HepG2 (cell line): ENCODE data around the gene CEACAM16. TPM values are rescaled to one million over a fixed set of nuclear protein-coding genes. Genes with fewer than 3 reads are reported as not detected.

ENCODE experiments used
- BCL6 ChIP-seq: IDR thresholded peaks from 2 replicates; pipeline ENCODE4 v1.6.1; 2016; ENCODE audit warnings: missing genetic modification reagents, missing compliant biosample characterization
- BRD4 ChIP-seq: sonication (generic); formaldehyde crosslinking; IDR thresholded peaks from 2 replicates; pipeline ENCODE4 v1.4.0; 2020; ENCODE audit warnings: missing genetic modification reagents
- DMAP1 ChIP-seq: IDR thresholded peaks from 2 replicates; pipeline ENCODE4 v1.6.1; 2016
- FOXA3 ChIP-seq: IDR thresholded peaks from 2 replicates; pipeline ENCODE4 v1.6.1; 2016; ENCODE audit warnings: missing genetic modification reagents, missing compliant biosample characterization
- IKZF4 ChIP-seq: sonication (generic); formaldehyde crosslinking; IDR thresholded peaks from 2 replicates; pipeline ENCODE4 v1.5.1; 2020; ENCODE audit warnings: borderline replicate concordance, mild to moderate bottlenecking, low read depth, missing genetic modification reagents; ENCODE audit errors: not compliant biosample characterization
- MAX ChIP-seq: IDR thresholded peaks from 2 replicates; pipeline ENCODE4 v1.6.1; 2012; ENCODE audit warnings: inconsistent platforms
- MED8 ChIP-seq: sonication (generic); formaldehyde crosslinking; IDR thresholded peaks from 2 replicates; pipeline ENCODE4 v1.8.1; 2023; ENCODE audit warnings: mild to moderate bottlenecking, missing genetic modification reagents; ENCODE audit not compliant: insufficient replicate concordance
- MIXL1 ChIP-seq: IDR thresholded peaks from 2 replicates; pipeline ENCODE4 v1.6.1; 2016
- NBN ChIP-seq: fragments of 450-650 bp; conservative IDR thresholded peaks from 2 replicates; pipeline ENCODE4 v1.6.1; 2017
- NR2F2 ChIP-seq: IDR thresholded peaks from 2 replicates; pipeline ENCODE4 v1.6.1; 2012; ENCODE audit warnings: low read depth, inconsistent platforms, borderline replicate concordance
- PHF21A ChIP-seq: sonication (generic); formaldehyde crosslinking; IDR thresholded peaks from 2 replicates; pipeline ENCODE4 v1.5.0; 2020; ENCODE audit warnings: mild to moderate bottlenecking, missing genetic modification reagents
- ZMYM4 ChIP-seq: sonication (generic); formaldehyde crosslinking; IDR thresholded peaks from 2 replicates; pipeline ENCODE4 v1.8.1; 2023; ENCODE audit warnings: mild to moderate bottlenecking, missing genetic modification reagents
- ZNF280B ChIP-seq: sonication (generic); formaldehyde crosslinking; IDR thresholded peaks from 2 replicates; pipeline ENCODE4 v1.5.0; 2020; ENCODE audit warnings: missing genetic modification reagents, mild to moderate bottlenecking, borderline replicate concordance
- ZNF446 ChIP-seq: sonication (generic); formaldehyde crosslinking; IDR thresholded peaks from 2 replicates; pipeline ENCODE4 v1.5.0; 2020; ENCODE audit warnings: mild to moderate bottlenecking, missing genetic modification reagents
- ZNF567 ChIP-seq: sonication (generic); formaldehyde crosslinking; IDR thresholded peaks from 2 replicates; pipeline ENCODE4 v1.8.1; 2023; ENCODE audit warnings: mild to moderate bottlenecking, missing genetic modification reagents, borderline replicate concordance
- ZNF781 ChIP-seq: sonication (generic); formaldehyde crosslinking; IDR thresholded peaks from 2 replicates; pipeline ENCODE4 v1.5.1; 2020; ENCODE audit warnings: borderline replicate concordance, mild to moderate bottlenecking, missing genetic modification reagents; ENCODE audit errors: not compliant biosample characterization
- ZNF839 ChIP-seq: sonication (generic); formaldehyde crosslinking; IDR thresholded peaks from 2 replicates; pipeline ENCODE4 v1.4.0; 2020; ENCODE audit warnings: missing genetic modification reagents, mild to moderate bottlenecking, borderline replicate concordance
- polyA plus RNA-seq, 8 experiments: library from polyadenylated mRNA; depleted of rRNA in 3 of 8; stranded (reverse) in 7 of 8; unstranded in 1 of 8; fragments of >200 nt; fragmentation: Illumina TruSeq in 4 of 8; extraction: Trizol in 4 of 8; gene quantifications; 2 replicates each; pipeline versions ENCODE4 v1.2.1 to v1.2.3, GENCODE V29; 2011 to 2016; ENCODE audit warnings: low read depth in 4 of 8, missing spikeins in 1 of 8, mixed read lengths in 1 of 8; ENCODE audit not compliant: insufficient read depth in 1 of 8
- total RNA-seq, 5 experiments: library from RNA; depleted of rRNA; stranded (reverse); fragments of >200 nt; fragmentation: Illumina TruSeq; extraction: Trizol; gene quantifications; 2 replicates each; pipeline ENCODE4 v1.2.3, GENCODE V29; 2016; ENCODE audit warnings: low read depth in 1 of 5
- TF ChIP-seq, protein P1 (sequence below): IDR thresholded peaks from 2 replicates; pipeline ENCODE4 v1.6.1; 2018; ENCODE audit warnings: missing genetic modification reagents, mild to moderate bottlenecking, missing compliant biosample characterization
- TF ChIP-seq, protein P2 (sequence below): sonication (generic); formaldehyde crosslinking; IDR thresholded peaks from 2 replicates; pipeline ENCODE4 v1.4.0; 2020; ENCODE audit warnings: missing genetic modification reagents, borderline replicate concordance
- TF ChIP-seq, protein P3 (sequence below): IDR thresholded peaks from 2 replicates; pipeline ENCODE4 v1.6.1; 2016; ENCODE audit warnings: mild to moderate bottlenecking, missing biosample characterization, missing genetic modification reagents

Gene CEACAM16
- total and polyA plus RNA-seq, 2 of the 13 experiments (the other 11 are each of a cell fraction or from before 2014, with no cell fraction given), result not detected

GRCh38 chr19:44718441-44719261, 19.7 kb downstream of the CEACAM16 start (continued):
- TF ChIP-seq BCL6 (CRISPR knock-in tag) (peak; percentile 22; the same call in 1 of the 2 replicates), DMAP1 (CRISPR knock-in tag) (peak; percentile 68), PHF21A (CRISPR knock-in tag) (peak; percentile 92), MAX (0 out of 2 replicates have a peak, but pooled peaks have one; percentile 13), BRD4 (CRISPR knock-in tag) (peak; percentile 59; the same call in 1 of the 2 replicates), ZNF280B (CRISPR knock-in tag) (0 out of 2 replicates have a peak, but pooled peaks have one; percentile 24), MIXL1 (CRISPR knock-in tag) (peak; percentile 29; the same call in 1 of the 2 replicates), ZNF446 (CRISPR knock-in tag) (no peak), IKZF4 (peak; percentile 45), ZNF839 (CRISPR knock-in tag) (0 out of 2 replicates have a peak, but pooled peaks have one; percentile 60), ZNF567 (0 out of 2 replicates have a peak, but pooled peaks have one; percentile 58), NBN (no peak), FOXA3 (peak; percentile 86), NR2F2 (0 out of 2 replicates have a peak, but pooled peaks have one; percentile 56), MED8 (CRISPR knock-in tag) (peak; percentile 81), ZNF781 (CRISPR knock-in tag) (no peak), ZMYM4 (peak; percentile 70; the same call in 1 of the 2 replicates)
- TF ChIP-seq, protein P1, sequence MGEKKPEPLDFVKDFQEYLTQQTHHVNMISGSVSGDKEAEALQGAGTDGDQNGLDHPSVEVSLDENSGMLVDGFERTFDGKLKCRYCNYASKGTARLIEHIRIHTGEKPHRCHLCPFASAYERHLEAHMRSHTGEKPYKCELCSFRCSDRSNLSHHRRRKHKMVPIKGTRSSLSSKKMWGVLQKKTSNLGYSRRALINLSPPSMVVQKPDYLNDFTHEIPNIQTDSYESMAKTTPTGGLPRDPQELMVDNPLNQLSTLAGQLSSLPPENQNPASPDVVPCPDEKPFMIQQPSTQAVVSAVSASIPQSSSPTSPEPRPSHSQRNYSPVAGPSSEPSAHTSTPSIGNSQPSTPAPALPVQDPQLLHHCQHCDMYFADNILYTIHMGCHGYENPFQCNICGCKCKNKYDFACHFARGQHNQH (CRISPR knock-in tag), result peak; percentile 65; the same call in 1 of the 2 replicates
- TF ChIP-seq, protein P2, sequence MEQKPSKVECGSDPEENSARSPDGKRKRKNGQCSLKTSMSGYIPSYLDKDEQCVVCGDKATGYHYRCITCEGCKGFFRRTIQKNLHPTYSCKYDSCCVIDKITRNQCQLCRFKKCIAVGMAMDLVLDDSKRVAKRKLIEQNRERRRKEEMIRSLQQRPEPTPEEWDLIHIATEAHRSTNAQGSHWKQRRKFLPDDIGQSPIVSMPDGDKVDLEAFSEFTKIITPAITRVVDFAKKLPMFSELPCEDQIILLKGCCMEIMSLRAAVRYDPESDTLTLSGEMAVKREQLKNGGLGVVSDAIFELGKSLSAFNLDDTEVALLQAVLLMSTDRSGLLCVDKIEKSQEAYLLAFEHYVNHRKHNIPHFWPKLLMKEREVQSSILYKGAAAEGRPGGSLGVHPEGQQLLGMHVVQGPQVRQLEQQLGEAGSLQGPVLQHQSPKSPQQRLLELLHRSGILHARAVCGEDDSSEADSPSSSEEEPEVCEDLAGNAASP, result peak; percentile 72; the same call in 1 of the 2 replicates
- TF ChIP-seq, protein P3, sequence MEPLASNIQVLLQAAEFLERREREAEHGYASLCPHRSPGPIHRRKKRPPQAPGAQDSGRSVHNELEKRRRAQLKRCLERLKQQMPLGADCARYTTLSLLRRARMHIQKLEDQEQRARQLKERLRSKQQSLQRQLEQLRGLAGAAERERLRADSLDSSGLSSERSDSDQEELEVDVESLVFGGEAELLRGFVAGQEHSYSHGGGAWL (CRISPR knock-in tag), result 0 out of 2 replicates have a peak, but pooled peaks have one; percentile 19
